22Rv1 (cell line): Measurements from ENCODE around the gene MRPL53.

Experiments used
- CTCF ChIP-seq: fragments of 450-650 bp; IDR thresholded peaks from 2 replicates; pipeline ENCODE4 v1.5.1; 2017; ENCODE audit warnings: mild to moderate bottlenecking
- ZFX ChIP-seq: fragments of 450-650 bp; IDR thresholded peaks from 2 replicates; pipeline ENCODE4 v1.6.1; 2017; ENCODE audit warnings: antibody characterized with exemption, borderline replicate concordance

- TF ChIP-seq CTCF = no peak
- TF ChIP-seq ZFX = no peak
Measured at GRCh38 chr2:74430502-74430901, 42.0 kb downstream of the MRPL53 start.
